Keratinocyte (primary cell): ENCODE measurements around the gene MLLT10. TPM values are rescaled to one million over a fixed set of nuclear protein-coding genes. Genes with fewer than 3 reads are reported as not detected.

Source experiments
- DNase-seq: peaks from one replicate; pipeline ENCODE4 v3.0.0-alpha.2; 2011; ENCODE audit warnings: low read depth, missing footprints, low spot score
- FAIRE-seq: peaks from 2 replicates; lab custom pipeline; 2011; peaks lifted over from hg19 to GRCh38; lab: Jason Lieb, UNC
- H2AFZ ChIP-seq: 2 replicates; pipeline ENCODE4 v1.6.0; 2012; ENCODE audit warnings: low read length, control low read depth, inconsistent platforms; ENCODE audit not compliant: control insufficient read depth
- H3K27ac ChIP-seq: 2 replicates; pipeline ENCODE4 v1.5.1; 2011; ENCODE audit warnings: low read length; ENCODE audit not compliant: control insufficient read depth, insufficient read depth
- H3K27me3 ChIP-seq: 3 replicates; pipeline ENCODE4 v1.6.0; 2011; ENCODE audit warnings: low read length; ENCODE audit not compliant: control insufficient read depth, insufficient read depth; ENCODE audit errors: extremely low read depth
- H3K36me3 ChIP-seq, 2 experiments: 2 replicates in 1 of 2; 3 replicates in 1 of 2; pipeline ENCODE4 v1.5.1; 2011; ENCODE audit warnings: low read length in 2 of 2, mild to moderate bottlenecking in 1 of 2; ENCODE audit not compliant: control insufficient read depth in 2 of 2, insufficient read depth in 2 of 2; ENCODE audit errors: extremely low read depth in 1 of 2
- H3K4me1 ChIP-seq: 3 replicates; pipeline ENCODE4 v1.5.1; 2011; ENCODE audit warnings: low read length; ENCODE audit not compliant: control insufficient read depth, insufficient read depth; ENCODE audit errors: extremely low read depth
- H3K4me2 ChIP-seq: 3 replicates; pipeline ENCODE4 v1.6.0; 2011; ENCODE audit warnings: low read depth, low read length; ENCODE audit not compliant: control insufficient read depth, insufficient read depth; ENCODE audit errors: extremely low read depth
- H3K4me3 ChIP-seq, 3 experiments: fragments of 200-600 bp in 1 of 3; sonication (generic) in 1 of 3; 2 replicates in 2 of 3; 3 replicates in 1 of 3; pipeline ENCODE4 v1.5.1; 2011 to 2016; ENCODE audit warnings: low read length in 3 of 3, mild to moderate bottlenecking in 3 of 3, control low read depth in 2 of 3, inconsistent platforms in 1 of 3, low read depth in 1 of 3, mixed read lengths in 1 of 3, mixed run types in 1 of 3, moderate library complexity in 1 of 3; ENCODE audit not compliant: control insufficient read depth in 2 of 3, insufficient read depth in 2 of 3; ENCODE audit errors: extremely low read depth in 1 of 3
- H3K79me2 ChIP-seq: 2 replicates; pipeline ENCODE4 v1.6.0; 2012; ENCODE audit warnings: low read length; ENCODE audit not compliant: control insufficient read depth, insufficient read depth
- H3K9ac ChIP-seq: 3 replicates; pipeline ENCODE4 v1.6.0; 2011; ENCODE audit warnings: low read length; ENCODE audit not compliant: control insufficient read depth, insufficient read depth; ENCODE audit errors: extremely low read depth
- H3K9me1 ChIP-seq: 3 replicates; pipeline ENCODE4 v1.6.0; 2011; ENCODE audit warnings: low read length; ENCODE audit not compliant: control insufficient read depth, insufficient read depth; ENCODE audit errors: extremely low read depth
- H3K9me3 ChIP-seq: 2 replicates; pipeline ENCODE4 v1.5.1; 2012; ENCODE audit warnings: low read depth, low read length; ENCODE audit not compliant: control insufficient read depth
- H4K20me1 ChIP-seq: 3 replicates; pipeline ENCODE4 v1.6.0; 2011; ENCODE audit warnings: low read length; ENCODE audit not compliant: control insufficient read depth, insufficient read depth; ENCODE audit errors: extremely low read depth
- CTCF ChIP-seq, 3 experiments: IDR thresholded peaks in 1 of 3; conservative IDR thresholded peaks in 1 of 3; optimal IDR thresholded peaks in 1 of 3; 2 replicates in 2 of 3; 3 replicates in 1 of 3; pipeline versions ENCODE3 to v1.5.1; 2011; ENCODE audit warnings: low read length in 3 of 3, mild to moderate bottlenecking in 3 of 3, moderate library complexity in 2 of 3, control low read depth in 1 of 3, inconsistent platforms in 1 of 3; ENCODE audit not compliant: insufficient read depth in 2 of 3; ENCODE audit errors: extremely low read depth in 1 of 3
- EZH2 ChIP-seq: IDR thresholded peaks from one replicate; pipeline ENCODE4 v1.6.1; 2012; ENCODE audit warnings: inconsistent platforms, mild to moderate bottlenecking, low read length, moderate library complexity
- dilution Hi-C: fragments of 300-500 bp; cut with MboI; formaldehyde crosslinking; loops from one replicate; pipeline ENCODE4 v1.7.0; 2020; ENCODE audit warnings: low sequenced_read_pairs; ENCODE audit not compliant: extremely low pct_ligation_motif_present
- polyA plus RNA-seq, 5 experiments: library from polyadenylated mRNA; depleted of rRNA in 3 of 5; stranded (reverse) in 3 of 5; stranded (forward) in 1 of 5; unstranded in 1 of 5; fragments of >200 nt; gene quantifications; 1 replicate in 1 of 5; 2 replicates in 3 of 5; 3 replicates in 1 of 5; pipeline versions ENCODE4 v1.2.1 to v1.2.3, GENCODE V29; 2011 to 2012; ENCODE audit warnings: missing spikeins in 2 of 5, low read depth in 1 of 5, low replicate concordance in 1 of 5

Gene MLLT10
- polyA plus RNA-seq, 1 donor (not counting 4 experiments of a cell fraction or from before 2014, with no cell fraction given), result 40.2 TPM

GRCh38 chr10:21530641-21531040 lies 3.4 kb upstream of the MLLT10 start:
- Histone ChIP-seq H3K4me2 (peak overlapping the region; percentile 38), H3K27ac (no peak overlapping the region), H2AFZ (no peak overlapping the region), H3K27me3 (no peaks in the 10 kb centered on the region), H3K36me3 (no peaks in the 10 kb centered on the region), H3K79me2 (peaks cover 9% of the 10 kb centered on the region), H3K4me1 (peaks cover 23% of the 10 kb centered on the region), H4K20me1 (peaks cover 2% of the 10 kb centered on the region), H3K4me3 (no peak overlapping the region), H3K9me3 (no peaks in the 10 kb centered on the region), H3K9ac (no peak overlapping the region), H3K9me1 (no peaks in the 10 kb centered on the region)
- DNase-seq, result no peak
- FAIRE-seq, result no peak
- no peak for TF ChIP-seq CTCF (optimal IDR thresholded peaks at IDR 0.05 in 1 of 3, IDR thresholded peaks at IDR 0.05 in 1 of 3, conservative IDR thresholded peaks at IDR 0.05 in 1 of 3; ENCODE audit: extremely low read depth in 1 of 3, insufficient read depth in 2 of 3, low read length in 3 of 3)
- dilution Hi-C loops, result no loop called here

- no peak overlapping the region for H3K4me3 ChIP-seq
- H3K9me3 ChIP-seq, result no peaks in the 10 kb centered on the region
- no peak for DNase-seq
- dilution Hi-C loops, result no loop called here
- peaks cover 14% of the 10 kb centered on the region for H3K79me2 ChIP-seq
- H3K4me2 ChIP-seq, result peak overlapping the region; percentile 49
- TF ChIP-seq CTCF (optimal IDR thresholded peaks at IDR 0.05 in 1 of 3, IDR thresholded peaks at IDR 0.05 in 1 of 3, conservative IDR thresholded peaks at IDR 0.05 in 1 of 3; ENCODE audit: extremely low read depth in 1 of 3, insufficient read depth in 2 of 3, low read length in 3 of 3) (no peak), EZH2 (no peak)
- H3K27me3 ChIP-seq, result no peaks in the 10 kb centered on the region
- H2AFZ ChIP-seq, result no peak overlapping the region
- peaks cover 25% of the 10 kb centered on the region for H3K4me1 ChIP-seq
- H4K20me1 ChIP-seq, result peaks cover 2% of the 10 kb centered on the region
- H3K9ac ChIP-seq, result no peak overlapping the region
- H3K36me3 ChIP-seq, result no peaks in the 10 kb centered on the region
- FAIRE-seq, result no peak
- peak overlapping the region; percentile 49 for H3K27ac ChIP-seq
- no peaks in the 10 kb centered on the region for H3K9me1 ChIP-seq
Observed at GRCh38 chr10:21531164-21531563, 2.9 kb upstream of the MLLT10 start.
